Esophagus muscularis mucosa (tissue), 4 donors: ENCODE data around the gene FOS. TPM values are rescaled to one million over a fixed set of nuclear protein-coding genes. Genes with fewer than 3 reads are reported as not detected.
"Not testable (repeated sequence)": the region's sequence is repeated elsewhere in the genome, so short reads cannot be mapped to it uniquely, and the experiment has no call there.

Source experiments
- DNase-seq: peaks from one replicate; pipeline ENCODE4 v3.0.0-alpha.2; 2017; ENCODE audit errors: extremely low spot score
- H3K27ac ChIP-seq, 4 donors: fragments of 200-600 bp; sonication (generic); replicated peaks in 1 of 4; 1 replicate in 3 of 4; 2 replicates in 1 of 4; pipeline ENCODE4 v1.5.1; 2016 to 2019; ENCODE audit warnings: mild to moderate bottlenecking in 1 of 4
- H3K27me3 ChIP-seq, 4 donors: fragments of 200-600 bp; sonication (generic); one replicate each; pipeline versions ENCODE4 v1.5.1 to v1.6.0; 2016 to 2019
- H3K36me3 ChIP-seq, 4 donors: fragments of 200-600 bp; sonication (generic); one replicate each; pipeline ENCODE4 v1.5.1; 2016 to 2019
- H3K4me1 ChIP-seq, 4 donors: fragments of 200-600 bp; sonication (generic); one replicate each; pipeline ENCODE4 v1.5.1; 2016 to 2019
- H3K4me3 ChIP-seq, 4 donors: fragments of 200-600 bp; sonication (generic); 1 replicate in 2 of 4; 2 replicates in 2 of 4; pipeline ENCODE4 v1.5.1; 2016 to 2019; ENCODE audit warnings: mild to moderate bottlenecking in 4 of 4, moderate library complexity in 1 of 4
- H3K9me3 ChIP-seq, 4 donors: fragments of 200-600 bp; sonication (generic); 1 replicate in 3 of 4; 2 replicates in 1 of 4; pipeline ENCODE4 v1.5.1; 2016 to 2019
- CTCF ChIP-seq, 3 experiments: fragments of 200-600 bp in 2 of 3; fragments of 450-650 bp in 1 of 3; sonication (generic) in 2 of 3; IDR thresholded peaks; one replicate each; pipeline ENCODE4 v1.5.1; 2017 to 2019; ENCODE audit warnings: antibody characterized with exemption in 3 of 3, mild to moderate bottlenecking in 2 of 3, moderate library complexity in 1 of 3
- EP300 ChIP-seq: sonication (generic); formaldehyde crosslinking; IDR thresholded peaks from one replicate; pipeline ENCODE4 v1.6.1; 2017; ENCODE audit warnings: antibody characterized with exemption
- POLR2A ChIP-seq: fragments of 450-650 bp; IDR thresholded peaks from one replicate; pipeline ENCODE4 v1.6.1; 2017; ENCODE audit warnings: antibody characterized with exemption, moderate library complexity, mild to moderate bottlenecking, low read depth
- POLR2AphosphoS5 ChIP-seq, 2 donors: sonication (generic); formaldehyde crosslinking; IDR thresholded peaks; one replicate each; pipeline ENCODE4 v1.6.1; 2017; ENCODE audit warnings: antibody characterized with exemption in 2 of 2
- WGBS: methylation state at CpG from one replicate; pipeline ENCODE4 v1.1.5; 2018; 5-methylcytosine and 5-hydroxymethylcytosine counted together
- intact Hi-C: fragments of 100-400 bp; cut with DNase I; formaldehyde crosslinking; loops from one replicate; pipeline ENCODE4 v1.15.1; 2023
- total RNA-seq, 4 donors: library from RNA; depleted of rRNA; stranded (reverse); fragments of >200 nt; gene quantifications; one replicate each; pipeline versions ENCODE4 v1.1.0 to v1.2.1, GENCODE V29; 2016

Gene FOS
- total RNA-seq, 4 donors from 2014 or later = 68.6 to 695 (median 143) TPM

- H3K4me3 ChIP-seq = peak overlapping the region; percentile 66 to 84 (median 69)
- no peak for DNase-seq
- H3K4me1 ChIP-seq = peaks cover 17 to 46% (median 42%) of the 10 kb centered on the region in 4 donors
- H3K27ac ChIP-seq = peak overlapping the region; percentile 96 to 99 (median 99)
- 85% methylated on average over 13 of the region's 17 CpGs for WGBS
- no peaks in the 10 kb centered on the region for H3K9me3 ChIP-seq
- TF ChIP-seq POLR2AphosphoS5 (IDR thresholded peaks at IDR 0.05) (peak in 1 of 2 donors; percentile 47), CTCF (IDR thresholded peaks at IDR 0.05) (no peak)
- H3K36me3 ChIP-seq = peaks cover 6 to 29% (median 15%) of the 10 kb centered on the region in 4 donors
- no peaks in the 10 kb centered on the region for H3K27me3 ChIP-seq
- intact Hi-C loops = no loop called here
These were observed 2.4 kb downstream of the FOS start for GRCh38 chr14:75280831-75281653.

- intact Hi-C loops = no loop called here
- no peak for TF ChIP-seq CTCF (IDR thresholded peaks at IDR 0.05)
- TF ChIP-seq EP300 = no peak
- TF ChIP-seq POLR2A = no peak
- TF ChIP-seq POLR2AphosphoS5 (IDR thresholded peaks at IDR 0.05) = no peak
- H3K4me3 ChIP-seq = peak overlapping the region in 3 of 4 donors; percentile 66 to 84 (median 69)
- no peak for DNase-seq
- H3K27ac ChIP-seq = peak overlapping the region; percentile 96 to 99 (median 99)
- H3K4me1 ChIP-seq = peaks cover 13 to 40% (median 36%) of the 10 kb centered on the region in 4 donors
- H3K27me3 ChIP-seq = no peaks in the 10 kb centered on the region
- no peaks in the 10 kb centered on the region for H3K9me3 ChIP-seq
- H3K36me3 ChIP-seq = peaks cover 6 to 29% (median 15%) of the 10 kb centered on the region in 4 donors
- 96% methylated on average over 1 of the region's 1 CpG for WGBS
These were observed 3.0 kb downstream of the FOS start for GRCh38 chr14:75281654-75282019.

GRCh38 chr14:75282170-75282554 is 3.5 kb downstream of the FOS start:
- H3K36me3 ChIP-seq = peaks cover 6 to 29% (median 15%) of the 10 kb centered on the region in 4 donors
- WGBS = 88% methylated on average over 4 of the region's 4 CpGs
- H3K27me3 ChIP-seq = no peaks in the 10 kb centered on the region
- H3K4me3 ChIP-seq = peak overlapping the region in 2 of 4 donors; percentile 66 to 84
- no peaks in the 10 kb centered on the region for H3K9me3 ChIP-seq
- TF ChIP-seq CTCF (IDR thresholded peaks at IDR 0.05) (no peak), POLR2A (no peak), EP300 (no peak), POLR2AphosphoS5 (IDR thresholded peaks at IDR 0.05) (no peak)
- no peak for DNase-seq
- H3K4me1 ChIP-seq = peaks cover 13 to 39% (median 35%) of the 10 kb centered on the region in 4 donors
- intact Hi-C loops = no loop called here
- peak overlapping the region; percentile 48 to 99 (median 98) for H3K27ac ChIP-seq

GRCh38 chr14:75282555-75283161 is 4.0 kb downstream of the FOS start:
- H3K27me3 ChIP-seq, intact Hi-C loops, H3K9me3 ChIP-seq, DNase-seq: not testable (repeated sequence)
- peak; percentile 39 for TF ChIP-seq POLR2A
- peak overlapping the region in 1 of 4 donors; percentile 84 for H3K4me3 ChIP-seq
- H3K36me3 ChIP-seq = peaks cover 6 to 29% (median 15%) of the 10 kb centered on the region in 4 donors
- H3K4me1 ChIP-seq = peaks cover 13 to 34% (median 30%) of the 10 kb centered on the region in 4 donors
- WGBS = 82% methylated on average over 18 of the region's 18 CpGs
- peak overlapping the region; percentile 48 to 99 (median 98) for H3K27ac ChIP-seq

GRCh38 chr14:75283162-75283832 is 4.7 kb downstream of the FOS start:
- Histone ChIP-seq H3K27ac (peak overlapping the region in 3 of 4 donors; percentile 17 to 96 (median 48)), H3K4me1 (peaks cover 13 to 31% (median 25%) of the 10 kb centered on the region in 4 donors), H3K4me3 (no peak overlapping the region), H3K9me3 (no peaks in the 10 kb centered on the region), H3K36me3 (peaks cover 6 to 29% (median 15%) of the 10 kb centered on the region in 4 donors), H3K27me3 (no peaks in the 10 kb centered on the region)
- intact Hi-C loops = no loop called here
- no peak for TF ChIP-seq EP300
- no peak for TF ChIP-seq POLR2AphosphoS5 (IDR thresholded peaks at IDR 0.05)
- TF ChIP-seq CTCF (IDR thresholded peaks at IDR 0.05) = peak in 1 of 3 experiments; percentile 8
- TF ChIP-seq POLR2A = peak; percentile 25
- no peak for DNase-seq
- 63% methylated on average over 13 of the region's 13 CpGs for WGBS
